Loucy (cell line): ENCODE data around the gene IQSEC1.

Source experiments
- H2AFZ ChIP-seq: fragments of 200-600 bp; sonication (generic); 2 replicates; pipeline ENCODE4 v1.6.0; 2016; ENCODE audit warnings: antibody characterized with exemption, mild to moderate bottlenecking, low read length, moderate library complexity
- H3F3A ChIP-seq: fragments of 200-600 bp; 2 replicates; pipeline ENCODE4 v1.6.0; 2016; ENCODE audit warnings: antibody characterized with exemption, low read depth, mild to moderate bottlenecking
- H3K27me3 ChIP-seq: fragments of 200-600 bp; sonication (generic); 2 replicates; pipeline ENCODE4 v1.6.1; 2014; ENCODE audit warnings: low read length, mild to moderate bottlenecking; ENCODE audit not compliant: insufficient read depth, poor library complexity, severe bottlenecking
- H3K36me3 ChIP-seq: fragments of 200-600 bp; sonication (generic); 2 replicates; pipeline ENCODE4 v1.6.1; 2016; ENCODE audit warnings: low read length; ENCODE audit not compliant: insufficient read depth
- H3K4me1 ChIP-seq: fragments of 200-600 bp; sonication (generic); 2 replicates; pipeline ENCODE4 v1.5.1; 2014; ENCODE audit warnings: low read length, mild to moderate bottlenecking; ENCODE audit not compliant: insufficient read depth, poor library complexity, severe bottlenecking
- H3K4me2 ChIP-seq: fragments of 200-600 bp; sonication (generic); 2 replicates; pipeline ENCODE4 v1.6.0; 2014; ENCODE audit warnings: antibody characterized with exemption, low read length, low read depth, mild to moderate bottlenecking; ENCODE audit not compliant: poor library complexity, severe bottlenecking
- H3K4me3 ChIP-seq: fragments of 200-600 bp; sonication (generic); 2 replicates; pipeline ENCODE4 v1.5.1; 2014; ENCODE audit warnings: low read length, mild to moderate bottlenecking, mixed read lengths; ENCODE audit not compliant: poor library complexity, severe bottlenecking
- H3K79me2 ChIP-seq: fragments of 200-600 bp; sonication (generic); 2 replicates; pipeline ENCODE4 v1.6.1; 2014; ENCODE audit warnings: low read length; ENCODE audit not compliant: insufficient read depth
- H3K9ac ChIP-seq: fragments of 200-600 bp; sonication (generic); 2 replicates; pipeline ENCODE4 v1.6.0; 2014; ENCODE audit warnings: mild to moderate bottlenecking, low read depth, low read length, moderate library complexity; ENCODE audit not compliant: poor library complexity, severe bottlenecking
- H3K9me2 ChIP-seq: fragments of 200-600 bp; sonication (generic); replicated peaks from 2 replicates; pipeline ENCODE4 v1.6.1; 2016; ENCODE audit warnings: low read depth, low read length, mixed read lengths
- H3K9me3 ChIP-seq: fragments of 200-600 bp; sonication (generic); 2 replicates; pipeline ENCODE4 v1.6.1; 2014; ENCODE audit warnings: mild to moderate bottlenecking, antibody characterized with exemption, low read length, low read depth; ENCODE audit not compliant: insufficient read depth
- H4K20me1 ChIP-seq: fragments of 200-600 bp; sonication (generic); 2 replicates; pipeline ENCODE4 v1.6.0; 2014; ENCODE audit warnings: antibody characterized with exemption, low read length, mild to moderate bottlenecking; ENCODE audit not compliant: insufficient read depth, poor library complexity, severe bottlenecking
- EZH2phosphoT487 ChIP-seq: fragments of 200-600 bp; IDR thresholded peaks from 2 replicates; pipeline ENCODE4 v1.6.1; 2018; ENCODE audit warnings: antibody characterized with exemption, mild to moderate bottlenecking, moderate library complexity, borderline replicate concordance
- TF ChIP-seq, protein P1 (sequence below): fragments of 200-600 bp; sonication (generic); conservative IDR thresholded peaks from 2 replicates; pipeline ENCODE4 v1.5.1; 2014; ENCODE audit warnings: mild to moderate bottlenecking, antibody characterized with exemption, low read length

Gene IQSEC1

GRCh38 chr3:13015286-13016082 is 57.7 kb downstream of the IQSEC1 start:
- Histone ChIP-seq H2AFZ (no peak overlapping the region), H3K36me3 (no peaks in the 10 kb centered on the region), H3K9ac (peak overlapping the region; percentile 95), H3K4me3 (peak overlapping the region; percentile 73), H3K79me2 (peaks cover 94% of the 10 kb centered on the region), H3K9me3 (no peaks in the 10 kb centered on the region), H3K4me2 (peak overlapping the region; percentile 89), H3K4me1 (peaks cover 95% of the 10 kb centered on the region), H4K20me1 (peaks cover 8% of the 10 kb centered on the region), H3K27me3 (no peaks in the 10 kb centered on the region), H3K9me2 (no peaks in the 10 kb centered on the region), H3F3A (peaks cover 17% of the 10 kb centered on the region; the same call in 1 of the 2 replicates)
- TF ChIP-seq, protein P1, sequence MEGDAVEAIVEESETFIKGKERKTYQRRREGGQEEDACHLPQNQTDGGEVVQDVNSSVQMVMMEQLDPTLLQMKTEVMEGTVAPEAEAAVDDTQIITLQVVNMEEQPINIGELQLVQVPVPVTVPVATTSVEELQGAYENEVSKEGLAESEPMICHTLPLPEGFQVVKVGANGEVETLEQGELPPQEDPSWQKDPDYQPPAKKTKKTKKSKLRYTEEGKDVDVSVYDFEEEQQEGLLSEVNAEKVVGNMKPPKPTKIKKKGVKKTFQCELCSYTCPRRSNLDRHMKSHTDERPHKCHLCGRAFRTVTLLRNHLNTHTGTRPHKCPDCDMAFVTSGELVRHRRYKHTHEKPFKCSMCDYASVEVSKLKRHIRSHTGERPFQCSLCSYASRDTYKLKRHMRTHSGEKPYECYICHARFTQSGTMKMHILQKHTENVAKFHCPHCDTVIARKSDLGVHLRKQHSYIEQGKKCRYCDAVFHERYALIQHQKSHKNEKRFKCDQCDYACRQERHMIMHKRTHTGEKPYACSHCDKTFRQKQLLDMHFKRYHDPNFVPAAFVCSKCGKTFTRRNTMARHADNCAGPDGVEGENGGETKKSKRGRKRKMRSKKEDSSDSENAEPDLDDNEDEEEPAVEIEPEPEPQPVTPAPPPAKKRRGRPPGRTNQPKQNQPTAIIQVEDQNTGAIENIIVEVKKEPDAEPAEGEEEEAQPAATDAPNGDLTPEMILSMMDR = no peak

DNA sequence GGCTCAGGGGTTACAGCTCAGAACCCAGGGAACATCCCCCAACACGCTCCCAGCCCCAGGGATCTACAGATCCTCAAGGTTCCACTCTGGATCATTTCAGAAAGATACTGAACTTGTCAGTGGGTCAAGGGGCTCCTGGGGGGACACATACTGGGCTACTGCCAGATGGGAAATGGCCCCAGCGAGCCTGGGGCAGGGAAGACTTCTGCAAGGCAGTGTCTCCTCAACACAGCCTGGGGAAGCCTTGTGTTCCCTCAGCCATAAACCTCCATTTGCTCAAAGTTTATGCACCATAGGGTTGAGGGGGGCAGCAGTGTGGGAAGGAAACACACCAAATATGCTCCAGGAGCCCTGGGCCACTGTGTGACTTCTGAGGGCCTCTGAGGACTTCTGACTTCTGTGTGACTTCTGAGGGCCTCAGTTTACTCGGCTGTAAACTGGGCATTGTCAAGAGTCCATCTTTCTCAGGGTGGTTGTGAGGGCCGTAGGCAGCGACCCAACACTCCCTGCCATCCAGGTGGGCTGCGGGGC is 58.4 kb downstream of the IQSEC1 start:
- Histone ChIP-seq H2AFZ (no peak overlapping the region), H3K79me2 (peaks cover 94% of the 10 kb centered on the region), H3K27me3 (no peaks in the 10 kb centered on the region), H3K9ac (peak overlapping the region; percentile 95), H3K4me1 (peaks cover 94% of the 10 kb centered on the region), H3K4me2 (peak overlapping the region; percentile 89), H3K4me3 (peak overlapping the region; percentile 73), H4K20me1 (peaks cover 8% of the 10 kb centered on the region), H3K9me2 (no peaks in the 10 kb centered on the region), H3F3A (peaks cover 17% of the 10 kb centered on the region; the same call in 1 of the 2 replicates), H3K36me3 (no peaks in the 10 kb centered on the region), H3K9me3 (no peaks in the 10 kb centered on the region)
- TF ChIP-seq, protein P1 = no peak
- TF ChIP-seq EZH2phosphoT487 = no peak

DNA sequence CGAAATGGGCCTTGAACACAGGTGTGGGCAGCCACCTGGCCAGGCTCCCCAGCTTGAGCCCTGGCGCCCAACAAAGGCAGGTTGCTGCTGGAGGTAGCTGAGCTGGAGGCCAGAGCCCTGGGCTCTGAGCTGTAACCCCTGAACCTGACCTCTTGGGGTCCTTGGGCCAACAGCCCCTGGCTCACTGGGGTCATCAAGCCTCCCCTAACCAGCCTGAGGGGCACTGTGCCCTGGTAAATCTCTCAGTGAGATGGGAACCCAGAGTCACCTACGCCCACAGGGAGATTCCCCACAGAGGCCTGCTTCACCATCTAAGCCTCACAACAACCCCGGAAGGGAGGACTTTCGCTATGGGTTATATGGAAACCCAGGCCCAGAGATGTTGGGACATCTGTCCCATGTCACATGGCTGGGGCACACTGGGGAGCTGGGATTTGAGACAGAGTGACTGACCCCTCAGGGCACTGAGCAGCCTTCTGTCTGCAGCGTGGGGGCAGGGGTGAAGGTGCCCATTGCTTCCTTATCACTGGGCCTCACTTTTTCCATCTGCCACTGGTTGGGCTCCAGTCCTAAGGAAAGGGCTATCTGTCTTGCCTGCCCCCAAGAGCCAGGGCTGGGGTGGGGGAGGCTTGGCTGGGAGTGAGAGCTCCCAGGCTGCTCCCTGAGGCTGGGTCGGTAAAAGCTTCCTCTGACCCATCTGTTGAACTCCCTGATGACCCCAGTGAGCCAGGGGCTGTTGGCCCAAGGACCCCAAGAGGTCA is 59.1 kb downstream of the IQSEC1 start:
- Histone ChIP-seq H2AFZ (no peak overlapping the region), H3K79me2 (peaks cover 94% of the 10 kb centered on the region), H3K4me2 (peak overlapping the region; percentile 89), H3K36me3 (no peaks in the 10 kb centered on the region), H4K20me1 (peaks cover 8% of the 10 kb centered on the region), H3K27me3 (no peaks in the 10 kb centered on the region), H3K9ac (peak overlapping the region; percentile 95), H3F3A (peaks cover 17% of the 10 kb centered on the region; the same call in 1 of the 2 replicates), H3K9me3 (no peaks in the 10 kb centered on the region), H3K4me1 (peaks cover 94% of the 10 kb centered on the region), H3K9me2 (no peaks in the 10 kb centered on the region), H3K4me3 (peak overlapping the region; percentile 73)
- TF ChIP-seq, protein P1 = no peak
- no peak for TF ChIP-seq EZH2phosphoT487
